HG03045 (cell line): ENCODE data around the gene KDM5A.
"Not testable (repeated sequence)": the region's sequence is repeated elsewhere in the genome, so short reads cannot be mapped to it uniquely, and the experiment has no call there.

Source experiments
- ATAC-seq: cut with Tn5 transposase; IDR thresholded peaks from one replicate; pipeline ENCODE4 v1.9.1; 2021; ENCODE audit warnings: mild to moderate bottlenecking, moderate library complexity; ENCODE audit not compliant: unreplicated experiment

KDM5A gene

DNA sequence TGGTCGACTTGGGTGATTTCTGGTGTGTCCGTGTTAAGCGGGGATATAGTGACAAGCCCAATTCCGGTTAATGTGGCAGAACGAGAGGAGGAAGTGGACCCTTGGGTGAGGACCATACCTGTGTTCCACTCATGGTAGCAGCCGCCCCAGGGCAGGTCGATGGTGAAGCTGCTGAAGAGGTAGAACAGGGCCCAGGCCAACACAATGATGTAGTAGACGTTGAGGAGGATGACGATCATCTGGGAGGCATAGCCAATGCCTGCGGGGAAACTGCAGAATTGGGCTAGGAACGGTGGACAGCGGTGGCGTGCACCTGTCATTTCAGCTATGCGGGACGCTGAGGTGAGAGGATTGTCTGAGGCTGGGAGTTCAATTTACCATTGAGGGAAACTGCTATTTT, 146.6 kb downstream of the KDM5A start:
- ATAC-seq = no peak

DNA sequence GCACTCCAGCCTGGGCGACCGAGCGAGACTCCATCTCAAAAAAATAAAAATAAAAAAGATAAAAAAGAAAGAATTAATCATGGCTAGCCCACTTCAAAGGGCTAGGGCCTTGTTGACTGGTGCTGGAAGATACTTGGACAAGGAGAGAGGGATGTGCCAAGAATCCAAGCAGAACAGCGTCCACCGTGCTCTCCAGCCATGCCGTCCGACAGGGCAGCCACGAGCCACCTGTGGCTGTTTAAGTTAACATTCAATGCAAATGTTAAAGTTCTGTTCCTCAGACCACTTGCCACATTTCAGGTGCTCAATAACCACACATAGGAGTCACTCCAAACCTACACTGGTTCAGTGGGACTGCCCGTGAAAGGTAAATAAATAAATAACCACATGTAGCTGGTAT, 147.9 kb downstream of the KDM5A start:
- no peak for ATAC-seq

DNA sequence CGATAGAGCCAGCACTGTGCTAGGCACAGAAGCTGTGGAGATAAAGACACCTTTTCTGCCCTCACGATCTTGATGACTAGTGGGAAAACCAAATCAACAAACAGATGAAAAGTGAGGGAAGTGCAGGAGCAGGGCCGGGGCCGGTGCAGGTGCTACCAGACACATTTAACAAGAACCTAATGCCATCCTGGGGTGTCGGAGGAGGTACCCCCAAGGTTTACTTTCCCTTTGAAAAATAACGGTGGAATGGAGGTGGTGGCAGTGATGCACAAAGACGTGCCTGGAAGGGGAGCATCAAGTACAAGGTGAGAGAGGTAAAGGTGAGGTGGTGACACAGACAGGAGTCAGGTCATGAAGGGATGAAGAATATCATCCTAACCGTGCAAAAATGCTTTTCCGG, 148.6 kb downstream of the KDM5A start:
- ATAC-seq = no peak

DNA sequence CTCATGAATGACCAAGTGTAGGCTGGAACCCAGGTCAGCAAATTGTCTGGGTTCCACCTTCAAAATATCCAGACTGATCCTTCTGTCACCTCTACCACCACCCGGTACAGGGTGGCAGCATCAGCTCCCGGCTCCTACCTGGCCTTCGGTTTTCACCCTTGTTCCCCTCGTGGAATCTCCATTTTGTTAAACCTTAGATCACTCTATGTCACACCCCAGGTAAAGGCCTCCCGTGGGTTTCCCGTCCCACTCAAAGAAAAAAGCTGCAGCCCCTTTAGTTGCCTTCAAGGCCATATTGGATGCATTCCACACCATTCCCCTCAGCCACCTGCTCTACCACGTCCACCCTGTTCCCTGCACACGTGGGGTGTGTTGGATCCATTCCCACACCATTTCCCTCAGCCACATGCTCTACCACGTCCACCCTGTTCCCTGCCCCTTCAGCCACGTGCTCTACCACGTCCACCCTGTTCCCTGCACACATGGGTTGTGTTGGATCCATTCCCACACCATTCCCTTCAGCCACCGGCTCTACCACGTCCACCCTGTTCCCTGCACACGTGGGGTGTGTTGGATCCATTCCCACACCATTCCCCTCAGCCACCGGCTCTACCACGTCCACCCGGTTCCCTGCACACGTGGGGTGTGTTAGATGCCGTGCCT, 150.3 kb downstream of the KDM5A start:
- no peak for ATAC-seq

DNA sequence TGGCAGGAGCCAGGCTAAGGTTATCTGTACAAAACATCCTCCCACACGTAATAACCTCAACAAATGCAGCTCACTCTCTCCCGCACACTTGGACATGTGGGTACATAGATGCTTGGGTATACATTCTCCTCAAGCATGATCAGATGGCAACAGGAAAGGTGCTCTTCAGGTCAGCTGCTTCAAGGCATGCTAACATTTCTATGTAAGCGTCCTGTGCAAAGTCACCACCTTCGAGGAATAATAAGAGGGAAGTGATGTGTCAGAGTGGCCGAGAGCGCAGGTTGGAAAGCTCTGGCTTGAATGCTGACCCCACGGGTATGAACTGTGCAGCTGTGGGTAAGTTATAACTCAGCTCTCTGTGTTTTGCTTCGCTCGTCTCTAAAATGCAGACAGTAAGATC, 151.0 kb downstream of the KDM5A start:
- no peak for ATAC-seq

DNA sequence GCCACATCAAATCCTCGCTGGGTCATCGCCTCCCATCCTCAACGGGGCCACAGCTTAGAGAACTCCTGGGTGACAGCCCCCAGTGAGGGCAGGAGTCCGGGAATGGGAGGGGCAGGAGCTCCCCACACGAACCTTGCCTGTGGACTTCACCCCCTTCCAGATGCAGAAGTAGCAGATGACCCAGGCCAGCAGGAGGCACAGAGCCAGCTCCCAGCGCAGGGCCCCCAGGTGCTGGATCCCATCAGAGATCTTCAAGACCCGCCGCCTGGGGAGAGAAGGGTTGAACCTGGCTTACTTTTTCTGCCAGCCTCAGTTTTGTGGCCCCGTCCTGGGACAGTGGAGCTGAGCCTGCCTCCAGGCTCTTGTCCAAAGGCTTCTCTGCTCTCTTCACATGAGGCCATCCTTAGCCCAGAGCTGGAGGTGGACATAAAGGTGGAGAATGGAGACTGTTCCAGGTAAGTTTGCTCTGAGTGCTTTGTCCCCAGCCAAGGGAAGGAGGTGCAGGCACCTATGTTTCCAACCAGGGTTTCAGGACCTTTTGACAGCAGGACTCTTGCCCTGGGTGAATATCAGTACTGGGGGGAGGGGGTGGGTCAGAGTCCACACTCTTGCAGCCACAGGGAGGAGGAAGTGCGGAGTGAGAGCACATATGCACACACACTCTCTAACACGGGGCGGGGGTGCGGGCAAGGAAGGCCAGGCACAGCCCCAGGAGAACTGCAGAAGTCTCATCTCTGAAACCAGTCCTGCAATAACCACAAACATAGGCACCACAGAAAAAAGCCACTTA, 151.9 kb downstream of the KDM5A start:
- no peak for ATAC-seq

DNA sequence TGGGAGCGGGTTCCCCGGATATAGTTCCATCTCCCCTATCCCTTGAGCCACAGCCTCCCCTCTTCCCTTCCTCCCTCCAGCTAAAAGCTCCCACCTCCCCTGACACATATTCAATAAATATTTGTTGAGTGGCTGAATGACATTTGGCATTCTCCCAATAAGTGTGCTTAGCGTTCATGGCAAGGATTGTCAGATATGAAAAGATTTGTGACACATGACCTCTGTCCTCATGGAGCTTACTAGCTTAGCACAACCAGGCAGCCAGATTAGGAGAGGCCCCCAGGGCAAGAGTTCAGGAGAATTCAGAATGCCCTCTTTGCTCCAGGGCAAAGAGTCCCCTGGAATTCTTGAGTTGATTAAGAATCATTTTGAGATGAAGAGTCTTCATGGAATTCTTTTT, 152.7 kb downstream of the KDM5A start:
- no peak for ATAC-seq

DNA sequence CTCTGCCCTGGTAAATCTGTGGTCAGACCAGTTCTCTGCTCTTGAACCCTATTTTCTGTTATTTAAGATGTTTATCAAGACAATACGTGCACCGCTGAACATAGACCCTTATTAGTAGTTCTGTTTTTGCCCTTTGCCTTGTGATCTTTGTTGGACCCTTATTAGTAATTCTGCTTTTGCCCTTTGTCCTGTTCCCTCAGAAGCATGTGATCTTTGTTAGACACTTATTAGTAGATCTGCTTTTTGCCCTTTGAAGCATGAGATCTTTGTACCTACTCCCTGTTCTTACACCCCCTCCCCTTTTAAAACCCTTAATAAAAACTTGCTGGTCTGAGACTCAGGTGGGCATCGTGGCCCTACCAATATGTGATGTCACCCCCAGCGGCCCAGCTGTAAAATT, 153.2 kb downstream of the KDM5A start:
- not testable (repeated sequence) for ATAC-seq

DNA sequence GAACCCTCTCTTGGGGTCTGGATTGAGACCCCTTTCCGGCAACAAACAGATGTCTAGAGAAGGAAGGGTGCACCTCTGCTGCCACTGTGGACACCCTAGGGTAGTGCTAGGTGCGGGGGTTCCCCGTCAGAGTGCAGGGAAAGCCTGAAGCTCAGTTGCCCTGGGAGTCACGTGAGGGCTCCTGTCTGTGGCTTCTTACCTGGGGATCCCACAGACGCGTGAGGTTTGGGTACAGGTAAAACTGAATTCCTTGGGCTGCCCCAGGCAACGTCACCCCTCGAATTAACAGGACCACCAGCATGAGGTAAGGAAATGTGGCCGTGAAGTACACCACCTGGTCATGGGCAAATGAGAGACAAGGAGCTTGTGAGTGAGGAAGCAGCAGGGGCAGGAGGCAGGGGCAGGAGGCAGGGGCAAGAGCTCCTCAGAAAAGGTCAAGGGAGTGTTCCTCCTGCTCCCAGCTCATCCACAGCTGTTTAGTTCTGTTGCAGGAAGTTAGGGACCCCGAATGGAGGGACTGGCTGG, 154.2 kb downstream of the KDM5A start:
- no peak for ATAC-seq

DNA sequence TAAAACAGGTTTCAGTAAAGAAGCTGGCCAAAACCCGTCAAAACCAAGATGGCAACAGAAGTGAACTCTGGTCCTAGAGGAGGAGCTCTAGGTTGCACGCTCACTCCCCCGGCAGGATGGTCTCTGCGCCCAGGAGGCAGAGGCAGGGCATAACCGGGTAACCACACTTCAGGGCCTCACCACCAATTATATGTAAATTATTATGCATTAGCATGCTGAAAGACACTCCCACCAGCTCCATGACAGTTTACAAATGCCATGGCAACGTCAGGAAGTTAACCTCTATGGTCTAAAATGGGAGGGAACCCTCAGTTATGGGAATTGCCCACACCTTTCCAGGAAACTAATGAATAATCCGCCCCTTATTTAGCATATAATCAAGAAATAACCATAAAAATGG, 155.1 kb downstream of the KDM5A start:
- no peak for ATAC-seq

DNA sequence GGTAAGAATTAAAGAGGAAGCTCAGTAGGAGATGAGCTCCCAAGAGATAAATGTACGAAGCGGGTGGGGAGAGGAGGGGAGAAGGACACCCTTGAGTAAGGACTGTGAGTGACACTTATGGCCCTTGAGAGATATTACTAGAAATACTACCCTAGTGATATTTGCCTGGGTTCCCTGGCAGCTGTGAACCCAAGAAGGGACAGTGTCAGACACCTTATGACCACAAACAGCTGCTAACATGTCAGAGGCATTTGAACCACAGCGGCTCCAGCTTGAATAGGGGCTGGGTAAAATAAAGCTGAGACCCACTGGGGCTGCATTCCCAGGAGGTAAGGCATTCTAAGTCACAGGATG, 155.5 kb downstream of the KDM5A start:
- no peak for ATAC-seq

DNA sequence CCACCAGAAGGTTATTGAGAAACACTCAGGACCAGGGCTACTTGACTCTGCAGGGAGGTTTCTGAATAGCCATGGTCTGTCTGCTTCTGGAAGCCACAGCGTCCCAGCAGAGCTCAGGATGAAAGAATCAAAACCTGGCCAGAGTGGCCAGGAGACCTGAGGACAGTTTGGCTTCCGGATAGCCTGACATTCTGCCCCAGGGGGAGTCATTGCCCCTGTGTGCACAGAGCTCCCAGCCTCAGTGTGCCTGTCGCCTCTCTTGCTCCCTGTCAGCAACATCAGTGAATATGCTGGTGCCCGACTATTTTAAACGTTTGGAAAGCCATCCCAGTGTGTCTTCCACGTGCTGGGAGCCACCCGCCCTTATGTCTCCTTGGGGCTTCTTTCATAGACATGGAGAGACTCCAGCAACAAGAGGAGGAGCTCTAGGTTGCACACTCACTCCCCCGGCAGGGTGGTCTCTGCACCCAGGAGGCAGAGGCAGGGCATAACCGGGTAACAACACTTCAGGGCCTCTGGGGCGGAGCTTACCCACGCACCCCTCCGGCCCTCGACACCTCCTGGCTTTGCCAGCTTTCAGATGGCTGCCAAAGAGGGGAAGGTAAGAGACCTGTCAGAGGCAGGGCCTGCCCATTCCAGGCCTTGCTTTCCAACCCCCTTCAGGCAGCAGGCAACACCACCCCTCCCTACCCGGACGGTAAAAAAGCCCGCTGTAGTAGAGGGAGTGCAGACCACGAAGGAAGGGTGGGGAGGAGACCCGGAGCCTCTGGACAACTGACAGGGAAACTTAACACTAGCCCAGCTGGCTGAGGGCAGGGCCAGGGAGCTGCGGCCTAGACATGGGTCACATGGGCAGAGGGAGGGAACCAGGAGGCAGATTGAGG, 156.1 kb downstream of the KDM5A start:
- ATAC-seq = no peak

DNA sequence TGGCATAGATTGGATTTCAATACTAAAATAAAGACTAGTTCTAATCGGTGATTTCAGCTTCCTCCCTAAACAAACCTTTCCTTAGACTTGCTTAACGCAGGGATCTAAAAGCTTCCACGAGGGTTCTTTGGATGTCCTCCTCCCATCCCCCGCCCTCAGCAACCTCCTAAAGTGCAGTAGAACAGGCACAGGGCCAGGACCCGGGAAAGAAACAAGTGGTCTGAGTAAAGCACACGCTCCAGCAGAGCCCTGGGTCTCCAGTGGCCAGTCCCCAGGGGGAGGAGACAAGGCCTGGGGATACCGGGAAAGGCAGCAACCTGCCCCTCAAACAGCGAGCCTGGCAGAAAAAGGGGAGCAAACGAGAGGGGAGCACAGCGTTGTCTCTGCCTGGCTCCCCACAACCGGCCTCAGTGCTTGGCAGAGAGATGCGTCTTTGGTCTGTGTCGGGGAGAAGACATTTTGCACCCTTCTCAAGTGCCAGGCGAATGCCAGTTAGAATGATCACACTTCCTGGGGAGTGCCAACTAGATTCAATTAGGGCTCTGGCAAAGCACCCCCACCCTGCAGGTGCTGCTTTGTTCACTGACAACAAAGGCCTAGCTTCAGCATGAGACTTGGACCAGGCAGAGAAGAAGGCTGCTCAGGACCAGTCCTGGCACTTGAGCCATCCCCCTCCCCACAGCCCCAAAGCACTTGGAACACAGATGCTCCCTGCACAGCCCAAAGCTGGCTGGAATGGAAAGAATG, 158.0 kb downstream of the KDM5A start:
- no peak for ATAC-seq
